RPMI8226 (cell line): Measurements from ENCODE around the gene KCNJ5.

Experiments
- DNase-seq: peaks from one replicate; pipeline ENCODE4 v3.0.0-alpha.2; 2015

Gene KCNJ5

DNA sequence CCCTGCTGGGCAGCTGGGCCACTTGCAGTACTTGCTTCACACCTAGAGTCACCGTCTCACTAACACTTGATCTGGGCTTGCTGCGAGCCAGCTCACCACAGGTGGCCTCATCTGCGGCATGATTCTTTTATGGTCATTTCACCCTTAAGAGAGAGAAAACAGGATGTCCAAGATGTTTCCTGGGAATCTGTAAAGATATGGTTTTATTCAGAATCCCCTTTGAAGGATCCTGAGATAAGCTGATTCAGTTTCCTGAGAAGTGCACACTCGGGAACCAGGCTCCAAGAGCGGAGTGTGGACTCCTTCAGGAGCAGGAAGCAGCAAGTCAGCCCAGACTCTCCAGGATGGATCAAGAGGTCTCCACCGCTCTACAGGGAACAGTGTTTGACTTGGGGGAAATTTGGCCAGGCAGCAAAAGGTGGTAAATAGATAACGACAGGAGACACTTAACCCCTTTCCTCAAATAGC lies 73.3 kb downstream of the KCNJ5 start:
- DNase-seq: no peak

GRCh38 chr11:128965485-128965884 lies 74.3 kb downstream of the KCNJ5 start:
- DNase-seq: no peak

DNA sequence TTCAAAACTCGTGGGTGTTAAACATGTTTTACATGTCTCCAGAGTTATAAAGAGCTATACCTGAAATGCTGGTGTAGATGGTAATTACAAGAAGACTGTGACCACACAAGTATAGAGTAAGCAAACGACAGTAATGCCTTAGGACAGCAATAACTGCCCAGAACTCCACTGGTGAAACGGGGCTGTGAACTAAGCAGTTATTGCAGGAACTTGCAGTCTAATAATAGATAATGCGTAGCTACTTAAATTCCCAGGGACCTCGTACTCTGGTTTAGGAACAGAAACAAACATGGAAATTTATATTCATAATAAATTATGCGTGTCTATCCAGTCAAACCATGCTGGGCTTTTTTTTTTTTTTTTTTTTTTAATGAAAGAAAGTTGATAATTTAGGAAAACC lies 76.4 kb downstream of the KCNJ5 start:
- no peak for DNase-seq

- no peak for DNase-seq
Observed at GRCh38 chr11:128968916-128969315, 77.8 kb downstream of the KCNJ5 start.
